NCI-H82 treated with DMSO at 0.1 percent for 48 hours (cell line): Measurements from ENCODE around the gene ZSCAN10.
"Not testable (repeated sequence)": the region's sequence is repeated elsewhere in the genome, so short reads cannot be mapped to it uniquely, and the experiment has no call there.

ENCODE experiments used
- DNase-seq: peaks from one replicate; lab custom pipeline; 2025; ENCODE audit not compliant: unreplicated experiment; lab: John Stamatoyannopoulos, UW

The ZSCAN10 gene

GRCh38 chr16:3065069-3065741, 33.9 kb downstream of the ZSCAN10 start, which contains the start of gene IL32:
IL32 (plus strand) TSS chr16:3065640; CDS start chr16:3065812, 172 bp downstream.
- DNase-seq, result no peak

- no peak for DNase-seq
These were observed 35.3 kb downstream of the ZSCAN10 start for GRCh38 chr16:3063625-3064386.

- no peak for DNase-seq
These were observed 36.5 kb downstream of the ZSCAN10 start for GRCh38 chr16:3062553-3062952.

GRCh38 chr16:3060339-3061127, 38.6 kb downstream of the ZSCAN10 start:
- DNase-seq, result peak; percentile 68

GRCh38 chr16:3059723-3060242, 39.3 kb downstream of the ZSCAN10 start:
- no peak for DNase-seq

GRCh38 chr16:3059041-3059722, 39.9 kb downstream of the ZSCAN10 start:
- peak; percentile 56 for DNase-seq

- peak; percentile 22 for DNase-seq
These were observed 40.7 kb downstream of the ZSCAN10 start for GRCh38 chr16:3058139-3059030.

- no peak for DNase-seq
These were observed 41.6 kb downstream of the ZSCAN10 start for GRCh38 chr16:3057181-3058138.

GRCh38 chr16:3056336-3057180, 42.5 kb downstream of the ZSCAN10 start:
- DNase-seq, result no peak

- not testable (repeated sequence) for DNase-seq
These were observed 43.4 kb downstream of the ZSCAN10 start for GRCh38 chr16:3055734-3056115.

GRCh38 chr16:3054965-3055733, 43.9 kb downstream of the ZSCAN10 start:
- DNase-seq, result no peak

- DNase-seq, result not testable (repeated sequence)
These were observed 45.8 kb downstream of the ZSCAN10 start for GRCh38 chr16:3053330-3053710.

- DNase-seq, result not testable (repeated sequence)
These were observed 46.3 kb downstream of the ZSCAN10 start for GRCh38 chr16:3052571-3053329.

GRCh38 chr16:3051494-3051893, 47.6 kb downstream of the ZSCAN10 start:
- DNase-seq, result no peak

GRCh38 chr16:3051009-3051408, 48.1 kb downstream of the ZSCAN10 start:
- no peak for DNase-seq

- DNase-seq, result no peak
These were observed 48.6 kb downstream of the ZSCAN10 start for GRCh38 chr16:3050487-3050886.
